NCI-H82 treated with DMSO at 0.1 percent for 48 hours (cell line): Measurements from ENCODE around the gene ERMP1.
"Not testable (repeated sequence)": the region's sequence is repeated elsewhere in the genome, so short reads cannot be mapped to it uniquely, and the experiment has no call there.

Source experiments
- DNase-seq: peaks from one replicate; lab custom pipeline; 2025; ENCODE audit not compliant: unreplicated experiment; lab: John Stamatoyannopoulos, UW

Gene ERMP1

DNA sequence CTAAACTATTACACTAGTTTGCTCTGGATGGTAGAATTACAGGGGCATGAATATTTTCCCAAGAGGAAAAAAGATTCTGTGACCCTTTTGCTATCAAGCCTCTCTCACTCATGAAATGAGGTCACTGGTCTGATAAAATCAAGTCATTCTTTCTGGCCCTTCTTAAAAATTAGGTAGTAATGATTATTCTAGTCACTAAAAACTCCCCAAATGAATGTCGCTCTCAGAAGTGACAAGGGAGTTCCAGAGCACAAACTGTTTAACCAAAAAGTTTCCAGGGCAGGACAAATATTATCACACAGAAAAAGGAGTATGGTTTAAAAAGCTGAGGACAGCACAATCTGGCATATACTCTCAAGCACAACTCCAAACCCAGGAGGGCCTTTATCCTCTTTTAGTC, 12.5 kb downstream of the ERMP1 start:
- DNase-seq, result no peak

DNA sequence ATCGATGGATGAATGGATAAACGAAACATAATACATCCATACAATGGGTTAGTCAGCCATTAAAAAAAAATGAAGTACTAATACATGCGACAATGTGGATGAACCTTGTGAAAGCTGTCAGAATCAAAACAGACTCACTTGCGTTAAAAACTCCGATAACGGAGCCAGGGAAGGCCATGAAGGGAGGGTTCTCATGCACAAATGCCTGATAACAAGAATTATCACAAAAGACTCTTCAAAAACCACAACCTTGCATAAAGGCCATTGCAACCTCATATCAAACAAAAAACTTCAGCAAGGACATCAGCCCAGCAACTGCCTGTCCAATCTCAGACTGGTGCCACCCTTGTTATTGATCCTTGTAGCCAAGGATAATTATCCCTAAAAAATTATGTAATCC, 13.7 kb downstream of the ERMP1 start:
- no peak for DNase-seq

DNA sequence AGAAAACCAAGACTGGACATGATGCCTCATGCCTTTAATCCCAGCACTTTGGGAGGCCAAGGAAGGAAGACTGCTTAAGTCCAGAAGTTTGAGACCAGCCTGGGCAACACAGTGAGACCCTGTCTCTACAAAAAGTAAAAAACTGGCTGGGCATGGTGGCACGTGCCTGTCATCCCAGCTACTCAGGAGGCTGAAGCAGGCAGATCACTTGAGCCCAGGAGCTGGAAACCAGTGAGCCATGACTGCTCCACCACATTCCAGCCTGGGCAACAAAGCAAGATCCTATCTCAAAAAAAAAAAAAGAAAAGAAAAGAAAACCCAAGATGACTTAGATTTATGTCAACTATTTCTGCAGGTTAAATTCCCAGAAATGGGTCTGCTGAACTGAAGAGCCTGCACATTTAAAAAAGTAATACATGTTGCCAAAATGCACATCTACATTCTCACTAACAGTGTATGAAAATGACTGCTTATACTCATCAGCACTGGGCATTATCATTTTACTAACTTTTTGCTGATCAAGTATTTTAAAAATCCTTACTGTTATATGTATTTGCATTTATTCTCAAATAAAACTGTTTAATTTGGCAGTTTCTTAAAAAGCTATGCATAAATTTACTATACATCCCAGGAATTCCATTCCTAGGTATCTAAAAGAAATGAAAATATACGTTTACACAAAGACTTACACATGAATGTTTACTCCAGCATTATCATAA, 14.3 kb downstream of the ERMP1 start:
- DNase-seq, result no peak

DNA sequence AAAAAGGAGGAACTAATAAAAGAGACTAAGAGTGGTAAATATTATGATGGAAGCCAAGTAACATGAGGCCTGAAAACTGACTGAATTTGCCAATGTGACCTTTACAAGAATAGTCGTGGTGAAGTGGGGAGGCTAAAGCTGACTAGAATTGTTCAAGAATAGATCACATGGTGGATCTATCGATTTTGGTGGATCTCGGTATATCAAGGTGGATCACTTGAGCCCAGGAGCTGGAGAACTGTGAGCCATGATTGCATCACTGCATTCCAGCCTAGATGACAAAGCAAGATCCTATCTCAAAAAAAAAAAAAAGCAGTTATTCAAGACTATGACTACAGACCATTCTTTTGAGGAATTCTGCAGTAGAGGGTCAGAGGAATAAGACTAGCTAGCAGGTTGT, 15.1 kb downstream of the ERMP1 start:
- no peak for DNase-seq

DNA sequence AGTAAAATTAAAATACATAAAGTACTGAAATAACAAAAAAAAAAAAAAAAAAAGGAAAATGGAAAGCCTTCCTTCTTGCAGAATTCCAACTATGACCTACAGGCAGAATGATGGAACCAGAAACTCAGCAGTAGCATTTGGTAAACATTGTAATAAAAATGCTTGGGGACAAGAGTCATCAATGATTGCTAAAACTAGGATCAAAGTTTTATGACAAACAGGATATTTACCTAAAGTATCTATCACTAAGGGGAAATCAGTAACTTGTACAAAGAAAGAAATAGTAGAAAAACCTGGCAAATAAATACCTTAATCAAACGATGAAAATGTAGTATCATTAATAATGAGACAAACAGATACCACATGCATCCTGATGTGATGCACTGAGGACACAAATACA, 17.5 kb downstream of the ERMP1 start:
- DNase-seq, result no peak

DNA sequence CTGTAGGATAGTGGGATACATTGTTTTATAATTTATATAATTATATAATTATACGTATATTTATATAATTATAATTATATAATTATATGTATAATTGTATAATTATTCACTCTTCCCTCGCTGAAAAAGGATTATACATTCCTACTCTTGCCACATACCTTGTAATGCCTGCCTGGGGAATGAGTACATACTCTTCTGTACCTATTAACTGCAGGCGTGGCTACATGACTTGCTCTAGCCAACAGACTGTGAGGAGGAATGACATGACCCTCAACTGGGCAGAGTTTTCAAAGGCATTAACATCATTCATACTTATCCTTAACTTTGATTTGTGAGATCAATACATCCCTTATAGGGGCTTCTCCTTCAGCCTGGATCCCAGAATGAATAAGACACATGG, 19.1 kb downstream of the ERMP1 start:
- no peak for DNase-seq

DNA sequence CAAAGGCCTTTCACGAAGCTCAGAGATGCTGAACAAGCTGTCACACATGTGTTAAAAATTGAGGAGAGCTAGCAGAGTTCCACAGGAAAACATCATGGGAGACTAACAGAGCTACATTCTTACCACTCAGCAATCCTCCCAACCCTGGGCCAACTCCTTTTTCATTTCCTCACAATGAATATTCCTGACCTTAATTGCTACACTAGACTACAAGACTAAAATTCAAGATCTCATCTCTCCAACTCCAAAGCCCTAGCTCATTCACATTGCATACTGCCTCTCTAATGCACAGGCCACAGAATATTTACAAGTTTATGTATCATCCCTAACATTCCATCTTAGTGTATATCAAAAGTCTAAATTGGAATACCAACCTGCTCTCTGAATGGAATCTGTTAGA, 21.2 kb downstream of the ERMP1 start:
- DNase-seq, result no peak

DNA sequence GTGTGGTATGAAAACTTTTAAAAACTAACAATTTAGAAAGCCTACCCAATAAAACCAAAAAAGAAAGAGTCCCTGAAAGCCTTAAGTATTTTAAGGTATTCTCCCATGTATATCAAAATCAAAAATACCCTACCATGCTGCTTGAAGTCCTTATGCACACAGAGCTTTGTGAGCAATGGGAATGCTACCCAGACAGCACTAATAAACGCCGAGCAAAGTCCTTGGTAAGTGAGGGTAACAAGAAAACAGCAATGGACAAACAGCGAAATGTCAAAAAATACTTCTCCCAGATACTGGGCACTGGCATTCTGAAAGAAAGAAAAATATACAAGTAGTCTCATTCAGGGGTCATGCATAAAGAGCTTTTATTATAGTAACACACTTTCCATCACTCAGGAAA, 27.4 kb downstream of the ERMP1 start:
- no peak for DNase-seq

DNA sequence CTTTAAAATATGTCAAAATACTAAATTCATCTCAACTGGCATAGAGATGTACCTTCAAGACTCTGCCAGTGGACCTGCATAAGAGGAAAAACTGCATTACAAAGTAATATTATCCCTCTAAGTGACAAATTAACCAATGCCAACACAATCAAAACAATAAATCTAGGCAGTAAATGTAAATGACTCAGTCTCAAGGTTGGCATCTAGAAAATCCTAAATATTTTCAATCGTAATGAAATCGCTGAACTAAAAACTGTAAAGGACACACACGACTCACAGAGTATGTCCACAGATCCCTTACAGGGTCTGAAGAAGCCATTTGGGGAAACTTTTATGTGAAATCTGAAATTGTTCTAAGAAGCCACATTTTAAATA, 31.2 kb downstream of the ERMP1 start:
- DNase-seq, result no peak

DNA sequence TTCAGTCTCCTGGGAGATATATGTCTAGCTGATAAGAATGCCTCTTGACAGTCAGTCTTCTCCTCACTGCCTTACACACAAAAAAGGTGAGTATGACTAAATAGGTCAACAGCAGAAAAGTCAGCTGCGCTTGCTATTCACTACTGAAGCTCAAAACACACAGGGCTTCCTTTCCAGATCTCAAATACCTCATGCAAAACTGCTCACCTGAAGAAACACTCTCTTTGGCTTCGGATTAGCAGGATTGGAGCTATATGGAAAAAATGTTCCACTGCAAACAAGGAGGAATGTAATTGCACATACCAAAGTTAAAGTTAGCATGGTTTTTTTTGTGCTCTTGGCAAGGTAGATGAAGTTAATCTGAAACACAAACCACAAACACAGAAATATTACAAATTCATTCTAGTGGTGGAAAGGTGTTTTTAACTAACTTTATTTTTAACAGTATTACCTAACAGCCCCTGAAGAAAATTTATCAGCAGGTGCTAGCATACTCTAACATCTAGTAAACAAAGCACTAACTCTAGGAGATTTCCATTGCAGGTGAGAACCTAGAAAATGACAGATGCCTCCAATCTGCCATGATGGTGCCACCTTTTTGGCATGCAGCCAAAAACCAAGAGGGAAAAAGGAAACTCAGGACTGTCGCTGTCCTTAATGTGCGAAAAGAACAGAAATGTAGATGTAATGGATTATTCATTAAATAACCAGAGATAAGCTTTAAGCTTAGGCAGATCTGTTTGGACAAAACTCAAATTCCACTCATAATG, 31.8 kb downstream of the ERMP1 start:
- no peak for DNase-seq

DNA sequence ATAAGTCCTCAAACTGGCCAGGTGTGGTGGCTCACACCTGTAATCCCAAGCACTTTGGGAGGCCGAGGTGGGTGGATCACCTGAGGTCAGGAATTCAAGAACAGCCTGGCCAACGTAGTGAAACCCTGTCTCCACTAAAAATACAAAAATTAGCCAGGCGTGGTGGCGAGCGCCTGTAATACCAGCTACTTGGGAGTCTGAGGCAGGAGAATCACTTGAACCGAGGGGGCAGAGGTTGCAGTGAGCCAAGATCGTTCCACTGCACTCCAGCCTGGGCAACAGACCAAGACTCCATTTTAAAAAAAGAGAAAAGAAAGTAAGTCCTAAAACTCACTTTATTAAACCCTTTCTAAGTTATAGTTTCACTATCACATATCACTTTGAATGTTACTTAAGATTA, 32.5 kb downstream of the ERMP1 start:
- DNase-seq, result not testable (repeated sequence)

DNA sequence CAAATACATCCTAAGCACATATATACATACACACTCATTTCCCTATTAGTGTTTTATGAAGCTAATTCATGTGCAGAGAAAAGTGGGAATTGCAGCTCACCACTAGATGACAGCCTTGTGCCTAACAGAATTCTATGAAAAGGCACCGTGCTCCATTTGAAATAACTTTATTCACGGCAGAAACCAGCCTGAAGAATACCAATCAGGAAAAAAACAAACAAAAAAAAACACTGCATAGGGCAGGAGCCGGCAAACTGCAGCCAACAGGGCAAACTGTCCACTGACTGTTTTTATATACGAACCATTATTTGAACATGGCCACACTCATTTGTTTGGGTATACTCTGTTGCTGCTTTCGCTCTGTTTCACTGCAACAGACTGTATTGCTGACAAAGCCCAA, 33.6 kb downstream of the ERMP1 start:
- DNase-seq, result no peak

DNA sequence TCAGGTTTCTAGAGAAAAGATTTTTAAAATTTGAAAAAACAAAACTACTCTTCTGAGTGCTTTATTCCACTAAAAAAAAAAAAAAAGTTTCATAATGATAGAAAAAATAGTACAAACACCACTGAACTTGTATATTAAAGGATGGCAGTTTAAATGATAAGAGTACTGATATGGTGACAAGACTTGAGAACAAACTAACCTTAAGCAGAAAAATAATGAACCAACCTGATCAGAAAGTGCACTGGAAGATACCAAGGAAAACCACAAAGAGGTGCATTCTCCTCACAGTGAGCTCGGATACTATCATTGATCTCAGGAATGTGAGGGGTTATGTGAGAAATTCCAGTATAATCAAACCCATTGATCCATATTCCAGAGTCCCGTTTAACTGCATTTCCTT, 34.3 kb downstream of the ERMP1 start:
- no peak for DNase-seq

DNA sequence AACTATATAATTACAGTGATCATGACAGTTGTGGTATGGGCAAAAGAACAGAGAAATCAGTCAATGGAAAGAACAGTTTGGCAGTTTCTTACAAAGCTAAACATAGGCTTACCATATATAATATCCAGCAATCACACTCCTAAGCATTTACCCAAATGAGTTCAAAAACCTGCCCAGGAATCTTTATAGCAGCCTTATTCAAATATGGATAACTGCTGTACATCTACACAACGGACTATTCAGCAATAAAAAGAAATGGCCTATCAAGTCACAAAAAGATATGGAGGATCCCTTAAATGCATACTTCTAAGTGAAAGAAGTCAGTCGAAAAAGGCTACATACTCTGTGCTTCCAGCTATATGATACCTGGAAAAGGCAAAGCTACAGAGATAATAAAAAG, 36.6 kb downstream of the ERMP1 start:
- DNase-seq, result no peak

DNA sequence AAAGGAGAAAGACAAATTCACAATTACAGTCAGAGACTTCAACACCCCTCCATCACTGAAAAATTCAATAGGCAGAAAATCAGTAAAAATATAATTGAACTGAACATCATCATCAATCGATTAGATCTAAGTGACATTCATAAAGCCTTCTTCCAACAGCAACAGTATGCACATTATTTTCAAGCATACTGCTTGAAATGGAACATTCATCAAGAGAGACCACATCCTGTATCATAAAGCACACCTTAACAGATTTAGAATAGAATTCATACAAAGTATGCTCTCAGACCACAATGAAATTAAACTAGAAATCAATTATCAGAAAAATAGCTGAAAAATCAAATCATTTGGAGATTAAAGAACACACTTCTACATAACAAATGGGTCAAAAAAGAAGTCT, 39.1 kb downstream of the ERMP1 start:
- DNase-seq, result no peak

DNA sequence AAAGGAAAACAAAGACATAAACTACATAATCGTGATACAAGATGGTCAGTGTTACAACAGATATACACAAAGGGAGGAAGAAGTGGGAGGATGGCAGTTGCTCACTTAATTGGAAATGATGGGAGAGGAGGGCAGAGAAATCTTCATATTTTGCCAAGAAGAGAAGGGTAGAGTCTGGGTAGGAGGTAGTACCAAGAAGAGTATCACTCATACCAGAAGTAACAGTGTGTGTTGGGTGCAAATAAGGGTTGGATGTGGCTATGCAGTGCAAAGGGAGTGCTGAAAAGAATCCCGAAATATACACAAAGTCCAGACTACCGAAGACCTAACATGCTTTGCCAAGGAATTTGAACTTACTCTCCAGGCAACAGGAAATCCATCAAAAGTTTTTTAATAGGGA, 41.0 kb downstream of the ERMP1 start:
- no peak for DNase-seq

DNA sequence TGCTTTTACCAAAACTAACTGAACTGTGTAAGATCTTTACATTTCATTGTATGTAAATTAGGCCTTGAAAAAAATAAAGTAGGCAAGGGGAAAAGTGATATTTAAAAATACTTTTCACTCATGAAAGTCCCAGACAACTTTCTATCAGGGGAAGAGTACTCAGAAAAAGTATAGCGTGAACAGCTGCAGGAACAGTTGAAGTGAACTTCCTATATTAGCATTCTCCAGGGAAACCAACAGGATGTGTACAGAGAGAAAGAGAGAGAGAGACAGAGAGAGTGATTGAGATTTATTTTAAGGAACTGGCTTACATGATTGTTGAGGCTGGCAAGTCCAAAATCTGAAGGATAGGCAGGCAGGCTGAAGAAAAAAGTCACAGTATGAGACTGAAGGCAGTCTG, 42.0 kb downstream of the ERMP1 start:
- DNase-seq, result no peak

DNA sequence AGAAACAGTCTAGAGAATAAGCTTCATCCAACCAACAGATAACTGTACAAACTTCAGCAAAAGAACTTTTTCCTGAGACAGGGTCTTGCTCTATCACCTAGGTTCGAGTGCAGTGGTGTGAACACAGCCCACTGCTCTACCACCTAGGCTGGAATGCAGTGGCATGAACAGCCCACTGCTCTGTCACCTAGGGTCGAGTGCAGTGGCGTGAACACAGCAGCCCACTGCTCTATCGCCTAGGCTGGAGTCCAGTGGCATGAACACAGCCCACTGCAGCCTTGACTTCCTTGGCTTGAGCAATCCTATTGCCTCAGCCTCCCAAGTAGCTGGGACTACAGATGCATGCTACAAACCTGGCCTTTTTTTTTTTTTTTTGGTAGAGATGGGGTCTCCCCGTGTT, 43.4 kb downstream of the ERMP1 start:
- no peak for DNase-seq

DNA sequence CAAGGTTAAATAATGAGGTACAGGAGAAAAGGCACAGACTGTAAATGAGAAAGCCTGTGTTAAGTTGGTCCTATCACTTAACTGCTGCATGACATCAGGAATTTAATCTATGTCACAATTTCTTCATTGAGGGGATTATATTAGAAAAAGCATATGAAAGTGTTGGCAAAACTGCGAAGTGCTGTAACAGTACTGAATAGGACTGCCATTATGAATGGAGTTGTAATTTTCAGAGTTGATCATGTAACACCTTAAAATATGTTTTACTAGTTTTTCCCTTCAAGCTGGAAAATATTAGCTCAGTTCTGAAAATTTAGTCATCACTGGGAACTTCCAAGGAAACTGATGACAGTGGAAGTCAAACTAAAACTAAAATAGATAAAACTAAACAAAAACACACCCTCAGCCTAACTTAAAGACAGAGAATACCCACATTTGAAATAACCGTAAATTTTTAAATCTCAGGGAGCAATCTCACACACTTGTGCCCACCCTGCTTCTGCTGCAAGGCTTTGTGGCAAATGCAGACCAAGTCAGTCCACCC, 45.1 kb downstream of the ERMP1 start:
- DNase-seq, result no peak

DNA sequence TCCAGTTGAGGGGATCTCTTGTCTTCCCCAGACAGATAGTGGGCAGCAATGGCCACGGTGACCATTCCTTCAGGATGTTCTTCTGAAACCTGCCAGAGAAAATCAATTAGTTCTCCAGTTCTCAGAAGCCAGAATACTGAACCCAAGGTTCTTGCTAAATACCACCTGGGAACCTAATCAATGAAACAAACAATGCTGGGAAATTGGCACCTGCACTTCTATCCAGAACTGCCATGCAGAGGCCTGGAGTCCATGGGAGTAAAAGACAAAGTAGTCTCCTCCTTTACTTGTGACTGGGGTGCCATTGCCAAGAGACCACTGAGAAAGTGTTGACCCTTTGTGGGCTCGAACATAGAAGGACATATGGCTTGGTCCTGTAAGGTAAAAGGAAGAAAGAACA, 45.7 kb downstream of the ERMP1 start:
- DNase-seq, result no peak

DNA sequence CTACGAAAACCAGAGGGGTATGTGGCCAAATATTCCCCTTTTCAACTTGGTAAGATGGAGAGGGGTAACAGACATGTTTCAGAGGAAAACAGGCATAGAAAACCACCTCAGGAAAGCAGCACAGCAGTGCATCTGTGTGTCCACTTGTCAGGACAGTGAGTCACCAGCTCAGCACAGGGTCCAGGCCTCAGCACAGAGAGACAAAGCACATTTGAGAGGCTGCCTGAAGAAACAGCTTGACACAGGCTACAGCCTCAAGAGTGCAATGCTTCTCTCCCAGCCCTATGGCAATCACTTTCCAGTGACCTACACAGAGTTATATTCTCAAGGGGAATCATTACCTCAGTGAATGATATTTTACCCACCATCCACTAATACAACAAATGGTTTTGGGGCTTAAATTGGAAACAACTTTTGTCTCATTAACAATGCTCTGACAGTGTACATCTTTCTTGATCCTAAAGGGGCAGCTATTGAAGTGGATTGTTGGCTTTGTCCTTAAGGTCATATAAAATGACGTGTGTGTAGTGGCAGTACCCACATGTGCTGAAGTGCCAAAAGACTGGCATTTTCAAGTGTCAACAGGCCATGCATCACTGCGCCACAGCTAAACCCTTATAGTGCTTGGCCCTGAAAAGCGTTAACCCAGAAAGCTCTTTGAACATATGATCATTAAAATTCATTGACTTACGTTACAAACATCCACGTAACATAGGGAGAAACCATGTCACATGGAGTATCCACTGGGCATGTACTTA, 46.4 kb downstream of the ERMP1 start:
- DNase-seq, result no peak
